ENCODE measurements around the gene USB1.

The USB1 gene, protein sequence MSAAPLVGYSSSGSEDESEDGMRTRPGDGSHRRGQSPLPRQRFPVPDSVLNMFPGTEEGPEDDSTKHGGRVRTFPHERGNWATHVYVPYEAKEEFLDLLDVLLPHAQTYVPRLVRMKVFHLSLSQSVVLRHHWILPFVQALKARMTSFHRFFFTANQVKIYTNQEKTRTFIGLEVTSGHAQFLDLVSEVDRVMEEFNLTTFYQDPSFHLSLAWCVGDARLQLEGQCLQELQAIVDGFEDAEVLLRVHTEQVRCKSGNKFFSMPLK
- 20.6 to 22.8 reads per million in 2 donors for total RNA-seq

- DNase-seq, result peak; percentile 76
Observed at GRCh38 chr16:58000706-58001676, at the start of gene USB1. USB1 (plus strand) TSS chr16:58001407; CDS start chr16:58001484, 77 bp downstream.

- DNase-seq, result no peak
Observed at GRCh38 chr16:57952909-57953308, 48.3 kb upstream of the USB1 start.

GRCh38 chr16:57953857-57954256 lies 47.4 kb upstream of the USB1 start:
- no peak for DNase-seq

GRCh38 chr16:57955572-57956188 lies 45.5 kb upstream of the USB1 start:
- DNase-seq, result no peak

DNA sequence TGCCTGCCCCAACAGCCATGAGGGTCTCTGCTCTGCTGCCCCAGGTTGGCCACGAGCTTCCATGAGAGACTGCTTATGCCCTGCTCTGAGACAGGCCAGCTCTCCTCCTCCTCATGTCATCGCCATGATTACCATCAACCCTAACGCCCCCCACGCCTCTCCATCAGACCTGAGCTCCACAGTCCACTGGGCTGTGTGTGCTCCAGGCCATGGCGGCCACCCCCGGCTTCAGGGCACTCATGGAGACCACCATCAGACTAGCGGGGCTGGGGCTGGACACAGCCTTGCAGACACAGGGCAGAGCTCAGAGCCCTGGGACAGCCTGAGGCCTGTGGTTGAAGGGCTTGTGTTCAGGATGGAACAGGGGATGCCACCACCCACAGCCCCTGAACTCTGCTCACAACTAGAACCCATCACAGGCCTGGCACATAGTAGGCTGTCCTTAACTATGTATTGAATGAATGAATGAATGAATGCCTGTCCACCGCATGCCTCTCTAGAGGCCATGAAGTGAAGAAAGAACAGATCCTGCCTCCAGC lies 44.9 kb upstream of the USB1 start:
- no peak for DNase-seq

- DNase-seq, result no peak
Observed at GRCh38 chr16:57956924-57957672, 44.1 kb upstream of the USB1 start.

GRCh38 chr16:57957673-57958392 lies 43.4 kb upstream of the USB1 start:
- DNase-seq, result no peak

GRCh38 chr16:57958544-57958943 lies 42.7 kb upstream of the USB1 start:
- no peak for DNase-seq

GRCh38 chr16:57959121-57959520 lies 42.1 kb upstream of the USB1 start:
- no peak for DNase-seq

GRCh38 chr16:57959804-57960203 lies 41.4 kb upstream of the USB1 start:
- no peak for DNase-seq

GRCh38 chr16:57960310-57960709 lies 40.9 kb upstream of the USB1 start:
- DNase-seq, result no peak

- DNase-seq, result no peak
Observed at GRCh38 chr16:57960826-57961472, 40.3 kb upstream of the USB1 start.

DNA sequence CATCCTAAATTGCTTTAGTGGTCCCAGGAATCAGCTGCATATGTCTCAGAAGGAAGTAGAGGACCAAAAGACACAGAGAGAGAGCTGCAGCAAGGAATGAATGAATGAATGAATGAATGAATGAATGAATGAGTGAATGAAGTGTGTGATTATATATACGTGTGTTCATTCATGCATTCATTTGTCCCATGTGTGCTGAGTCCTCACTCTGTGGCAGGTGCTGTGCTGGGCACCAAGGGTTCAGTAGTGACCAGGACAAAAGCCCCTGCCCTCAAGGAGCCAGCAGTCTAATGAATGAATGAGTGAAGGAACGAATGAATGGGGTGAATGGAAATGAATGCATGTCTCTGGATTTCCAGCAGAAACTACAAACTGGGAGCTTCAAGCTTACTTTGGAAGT lies 39.7 kb upstream of the USB1 start:
- no peak for DNase-seq

DNA sequence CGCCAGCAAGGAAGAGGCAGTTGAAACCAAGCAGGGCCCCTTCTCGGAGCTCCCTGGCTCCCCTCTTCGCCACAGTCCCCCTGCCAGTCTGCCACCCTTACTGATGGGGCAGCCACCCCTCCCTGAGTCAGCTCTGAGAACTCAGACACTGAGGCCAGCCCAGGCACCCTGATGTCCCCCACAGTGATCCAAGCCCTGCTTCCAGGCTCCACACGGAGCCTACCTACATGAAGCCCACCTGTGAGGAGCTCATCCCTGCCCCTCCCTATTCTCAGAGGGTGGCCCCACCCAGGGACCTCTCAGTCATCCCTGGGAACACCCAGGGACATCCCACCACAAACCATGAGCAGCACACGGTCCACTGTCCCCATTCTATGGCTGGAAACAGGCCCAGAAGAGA lies 39.2 kb upstream of the USB1 start:
- no peak for DNase-seq

DNA sequence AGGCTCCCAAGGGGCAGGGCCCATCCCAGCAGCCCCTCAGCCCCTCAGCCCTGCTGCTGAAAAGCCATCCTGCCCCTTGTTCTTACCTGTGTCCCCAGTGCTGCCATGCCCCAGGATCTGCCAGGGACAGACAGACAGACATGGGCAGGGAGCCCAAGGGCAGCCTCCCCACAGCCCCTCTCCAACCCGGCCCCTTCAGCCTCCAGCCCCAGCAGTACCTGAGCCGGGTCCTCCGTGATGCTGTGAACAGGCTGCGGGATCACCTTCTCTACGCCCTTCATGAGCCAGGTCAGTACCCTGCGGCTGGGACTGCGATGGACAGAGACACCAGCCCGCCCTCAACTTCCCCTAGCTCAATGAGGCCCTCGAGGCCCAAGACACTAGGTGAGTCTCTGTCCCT lies 38.5 kb upstream of the USB1 start:
- no peak for DNase-seq

DNA sequence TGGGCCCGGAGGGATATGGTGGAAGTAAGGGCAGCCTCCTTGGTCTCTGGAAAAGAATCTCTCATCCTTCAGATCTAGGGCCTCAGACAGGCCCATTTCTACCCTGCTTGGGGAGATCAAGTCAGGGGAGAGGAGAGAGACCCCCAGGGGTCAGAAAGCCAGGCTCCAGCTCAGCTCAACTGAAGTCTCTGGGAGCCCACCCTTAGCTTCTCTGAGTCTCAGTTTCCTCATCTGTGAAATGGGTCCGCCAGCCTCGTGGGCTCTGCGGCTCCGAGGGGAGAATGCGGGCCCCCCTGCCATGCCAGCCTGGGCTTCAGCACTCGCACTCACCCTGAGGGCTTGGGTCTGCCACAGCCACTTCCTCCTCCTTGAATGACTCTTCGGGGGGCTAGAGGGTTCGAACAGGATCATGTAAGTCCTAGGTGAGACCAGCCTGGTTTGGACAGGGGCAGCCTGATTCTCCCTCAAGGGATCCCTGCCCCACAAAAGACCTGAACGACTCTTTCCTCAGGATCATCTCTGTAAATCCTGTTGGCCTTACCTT lies 37.0 kb upstream of the USB1 start:
- DNase-seq, result no peak

- DNase-seq, result no peak
Observed at GRCh38 chr16:57966204-57966771, 34.9 kb upstream of the USB1 start.

DNA sequence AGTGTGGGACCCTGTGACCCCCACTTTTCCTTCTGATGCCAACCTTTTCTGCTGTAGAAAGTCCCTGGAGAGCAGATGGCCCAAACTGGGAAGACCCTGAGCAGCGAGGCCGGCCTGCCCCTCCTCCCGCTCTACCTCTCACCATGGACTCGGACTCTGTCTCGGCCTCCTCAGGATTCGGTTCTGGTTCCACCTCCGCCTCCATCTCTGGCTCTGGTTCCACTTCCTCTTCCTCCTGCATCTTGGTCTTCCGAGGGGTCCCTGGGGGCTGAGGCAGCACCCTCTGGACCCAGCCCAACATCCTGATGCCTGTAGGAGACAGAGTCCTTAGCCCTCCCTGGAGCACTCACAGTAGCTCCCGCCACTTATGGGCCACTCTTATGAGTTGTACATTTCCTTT lies 34.2 kb upstream of the USB1 start:
- no peak for DNase-seq

GRCh38 chr16:57967916-57968315 lies 33.3 kb upstream of the USB1 start:
- no peak for DNase-seq

DNA sequence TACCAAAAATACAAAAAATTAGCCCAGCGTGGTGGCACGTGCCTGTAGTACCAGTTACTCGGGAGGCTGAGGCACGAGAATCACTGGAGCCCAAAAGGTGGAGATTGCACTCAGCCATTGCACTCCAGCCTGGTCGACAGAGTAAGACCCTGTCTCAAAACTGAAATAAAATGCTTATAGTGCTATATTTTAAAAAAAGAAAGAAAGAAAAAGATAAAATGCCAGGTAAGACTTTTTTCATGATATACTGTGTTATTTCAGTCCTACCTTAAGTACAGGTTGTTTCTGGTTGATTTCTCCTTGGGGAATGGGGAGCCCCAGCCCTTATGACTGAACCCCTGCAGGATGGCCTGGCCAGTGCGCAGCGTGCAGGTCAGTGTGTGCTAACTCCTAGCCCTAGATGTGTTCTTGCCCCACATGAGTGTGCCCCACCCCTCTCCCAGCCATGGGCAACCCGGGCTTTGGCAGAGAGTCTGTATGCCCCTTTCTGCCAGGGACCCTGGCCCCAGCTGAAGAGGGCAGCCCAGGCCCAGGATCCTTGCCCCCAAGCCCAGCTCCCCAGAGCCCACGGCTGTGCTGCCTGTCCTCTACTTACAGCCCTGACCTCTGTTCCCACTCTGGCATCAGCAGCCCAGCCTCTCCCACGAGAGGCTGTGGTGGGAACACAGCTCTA lies 31.6 kb upstream of the USB1 start:
- DNase-seq, result no peak
